RWPE2 (cell line): ENCODE data around the gene CAVIN4.

Experiments
- ATAC-seq: fragments of 200-7000 bp; cut with Tn5 transposase; 3 replicates; pipeline ENCODE4 v1.9.1; 2021; ENCODE audit warnings: low read depth
- DNase-seq: peaks from one replicate; pipeline ENCODE4 v3.0.0-alpha.2; 2020; ENCODE audit warnings: low spot score
- H3K27ac ChIP-seq: fragments of 450-650 bp; 2 replicates; pipeline ENCODE4 v1.5.1; 2017; ENCODE audit warnings: mild to moderate bottlenecking; ENCODE audit not compliant: poor library complexity, severe bottlenecking
- H3K27me3 ChIP-seq: fragments of 250-450 bp; sonication (Bioruptor Pico); 2 replicates; pipeline ENCODE4 v1.5.1; 2021; ENCODE audit warnings: mild to moderate bottlenecking, moderate library complexity; ENCODE audit not compliant: insufficient read depth, poor library complexity, severe bottlenecking
- H3K36me3 ChIP-seq: fragments of 250-450 bp; sonication (Bioruptor Pico); 2 replicates; pipeline ENCODE4 v1.5.1; 2020; ENCODE audit warnings: low read depth, mild to moderate bottlenecking, moderate library complexity
- H3K4me1 ChIP-seq: fragments of 250-450 bp; sonication (Bioruptor Pico); 2 replicates; pipeline ENCODE4 v1.5.1; 2021; ENCODE audit warnings: mild to moderate bottlenecking, moderate library complexity; ENCODE audit not compliant: insufficient read depth, poor library complexity, severe bottlenecking
- H3K4me3 ChIP-seq: fragments of 250-450 bp; sonication (Bioruptor Pico); 2 replicates; pipeline ENCODE4 v1.5.1; 2021; ENCODE audit warnings: mild to moderate bottlenecking, moderate library complexity; ENCODE audit not compliant: severe bottlenecking
- H3K9me3 ChIP-seq: fragments of 250-450 bp; sonication (Bioruptor Pico); 2 replicates; pipeline ENCODE4 v1.5.1; 2021; ENCODE audit warnings: mild to moderate bottlenecking, moderate library complexity; ENCODE audit not compliant: severe bottlenecking
- CTCF ChIP-seq: fragments of 450-650 bp; IDR thresholded peaks from one replicate; pipeline ENCODE4 v1.5.1; 2017; ENCODE audit warnings: mild to moderate bottlenecking, moderate library complexity; ENCODE audit not compliant: poor library complexity, severe bottlenecking

CAVIN4 gene

GRCh38 chr9:100595391-100596199 is 17.7 kb downstream of the CAVIN4 start:
- no peak for DNase-seq

GRCh38 chr9:100597236-100597635 is 19.4 kb downstream of the CAVIN4 start:
- H3K36me3 ChIP-seq, result no peaks in the 10 kb centered on the region
- ATAC-seq (no peak), DNase-seq (no peak)
- H3K27ac ChIP-seq, result no peak overlapping the region
- H3K4me1 ChIP-seq, result no peaks in the 10 kb centered on the region
- no peak overlapping the region for H3K4me3 ChIP-seq
- no peak for TF ChIP-seq CTCF
- H3K27me3 ChIP-seq, result no peaks in the 10 kb centered on the region
- no peaks in the 10 kb centered on the region for H3K9me3 ChIP-seq

More at GRCh38 chr9:100595391-100596199, 17.7 kb downstream of the CAVIN4 start:
- H3K27me3 ChIP-seq, result no peaks in the 10 kb centered on the region
- TF ChIP-seq CTCF, result peak; percentile 96
- no peaks in the 10 kb centered on the region for H3K9me3 ChIP-seq
- no peaks in the 10 kb centered on the region for H3K36me3 ChIP-seq
- H3K27ac ChIP-seq, result no peak overlapping the region
- peak; percentile 44; the same call in 2 of the 3 replicates for ATAC-seq
- H3K4me1 ChIP-seq, result no peaks in the 10 kb centered on the region
- H3K4me3 ChIP-seq, result no peak overlapping the region

- no peaks in the 10 kb centered on the region for H3K4me1 ChIP-seq
- peak; percentile 85 for DNase-seq
- no peaks in the 10 kb centered on the region for H3K27me3 ChIP-seq
- TF ChIP-seq CTCF, result no peak
- H3K36me3 ChIP-seq, result no peaks in the 10 kb centered on the region
- H3K4me3 ChIP-seq, result peak overlapping the region; percentile 37
- peak; percentile 89 for ATAC-seq
- no peaks in the 10 kb centered on the region for H3K9me3 ChIP-seq
- H3K27ac ChIP-seq, result no peak overlapping the region
Observed at GRCh38 chr9:100598641-100599145, 20.8 kb downstream of the CAVIN4 start.

- no peak overlapping the region for H3K27ac ChIP-seq
- no peak overlapping the region for H3K4me3 ChIP-seq
- H3K36me3 ChIP-seq, result no peaks in the 10 kb centered on the region
- no peaks in the 10 kb centered on the region for H3K9me3 ChIP-seq
- ATAC-seq (no peak), DNase-seq (no peak)
- no peak for TF ChIP-seq CTCF
- no peaks in the 10 kb centered on the region for H3K4me1 ChIP-seq
- no peaks in the 10 kb centered on the region for H3K27me3 ChIP-seq
Observed at GRCh38 chr9:100600521-100601079, 22.7 kb downstream of the CAVIN4 start.
